H1 (cell line): ENCODE measurements around the gene PDE3A.

ENCODE experiments used
- GABPA ChIP-seq: IDR thresholded peaks from 2 replicates; pipeline ENCODE4 v1.6.1; 2011; ENCODE audit warnings: mild to moderate bottlenecking, low read length, moderate library complexity, borderline replicate concordance; ENCODE audit not compliant: insufficient read depth
- TF ChIP-seq, protein P1 (sequence below), 3 experiments: IDR thresholded peaks; 1 replicate in 2 of 3; 2 replicates in 1 of 3; pipeline versions ENCODE4 v1.5.1 to v1.6.1; 2011; ENCODE audit warnings: low read length in 3 of 3, mild to moderate bottlenecking in 3 of 3, inconsistent platforms in 2 of 3, low read depth in 1 of 3, moderate library complexity in 1 of 3; ENCODE audit not compliant: insufficient read depth in 1 of 3; ENCODE audit errors: control extremely low read depth in 1 of 3

DNA sequence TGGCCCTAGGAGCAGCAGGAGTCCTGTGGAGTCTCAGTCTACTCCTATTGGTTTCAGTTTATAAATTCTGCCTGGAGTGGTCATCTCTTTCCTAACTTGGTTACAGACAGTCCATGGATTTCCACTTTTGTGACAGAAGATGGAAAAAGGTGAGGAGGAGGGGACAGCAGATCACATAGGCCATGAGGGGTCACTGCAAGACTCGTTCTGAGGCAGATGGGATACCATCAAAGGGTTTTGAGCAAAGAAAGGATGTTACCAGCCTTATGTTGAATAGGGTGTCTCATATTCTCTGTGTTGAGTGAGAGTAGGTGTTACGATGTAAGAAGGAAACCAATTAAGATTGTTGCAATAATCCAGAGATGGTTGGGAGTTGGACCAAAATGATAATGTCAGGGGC, 15.3 kb downstream of the PDE3A start:
- TF ChIP-seq, protein P1, sequence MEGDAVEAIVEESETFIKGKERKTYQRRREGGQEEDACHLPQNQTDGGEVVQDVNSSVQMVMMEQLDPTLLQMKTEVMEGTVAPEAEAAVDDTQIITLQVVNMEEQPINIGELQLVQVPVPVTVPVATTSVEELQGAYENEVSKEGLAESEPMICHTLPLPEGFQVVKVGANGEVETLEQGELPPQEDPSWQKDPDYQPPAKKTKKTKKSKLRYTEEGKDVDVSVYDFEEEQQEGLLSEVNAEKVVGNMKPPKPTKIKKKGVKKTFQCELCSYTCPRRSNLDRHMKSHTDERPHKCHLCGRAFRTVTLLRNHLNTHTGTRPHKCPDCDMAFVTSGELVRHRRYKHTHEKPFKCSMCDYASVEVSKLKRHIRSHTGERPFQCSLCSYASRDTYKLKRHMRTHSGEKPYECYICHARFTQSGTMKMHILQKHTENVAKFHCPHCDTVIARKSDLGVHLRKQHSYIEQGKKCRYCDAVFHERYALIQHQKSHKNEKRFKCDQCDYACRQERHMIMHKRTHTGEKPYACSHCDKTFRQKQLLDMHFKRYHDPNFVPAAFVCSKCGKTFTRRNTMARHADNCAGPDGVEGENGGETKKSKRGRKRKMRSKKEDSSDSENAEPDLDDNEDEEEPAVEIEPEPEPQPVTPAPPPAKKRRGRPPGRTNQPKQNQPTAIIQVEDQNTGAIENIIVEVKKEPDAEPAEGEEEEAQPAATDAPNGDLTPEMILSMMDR (IDR thresholded peaks at IDR 0.05; ENCODE audit: control extremely low read depth in 1 of 3, insufficient read depth in 1 of 3, low read depth in 1 of 3, low read length in 3 of 3): peak in 2 of 3 experiments; percentile 31 to 44; a peak in 2 of 4 replicates
- no peak for TF ChIP-seq GABPA
